ENCODE results near the gene ZNF136.

DNA sequence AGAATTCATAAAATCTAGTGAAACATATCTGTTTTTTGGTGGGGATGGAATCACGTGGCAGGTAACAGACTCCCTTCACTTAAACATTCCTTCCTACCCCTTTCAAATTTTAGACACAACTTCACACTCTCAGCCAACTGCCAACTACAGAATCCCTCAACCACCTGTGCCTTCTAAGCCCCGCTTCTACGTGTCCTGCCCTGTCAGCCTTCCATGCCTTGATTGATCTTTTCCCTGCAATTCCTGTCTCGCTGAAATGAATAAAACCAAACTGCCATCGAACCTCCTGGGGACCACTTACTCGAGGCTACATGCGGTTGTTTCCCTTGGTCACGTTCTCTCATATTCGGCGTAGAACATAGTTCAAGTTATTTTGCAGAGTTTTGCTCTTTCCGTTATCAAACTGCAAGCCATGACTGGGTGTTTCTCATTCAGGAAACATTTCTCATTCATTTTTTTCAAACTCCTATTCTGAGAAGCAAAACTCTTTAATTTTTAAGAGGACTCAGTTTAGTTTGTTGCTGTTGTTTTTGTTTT is 7.5 kb upstream of the ZNF136 start:
- TF ChIP-seq, protein P1, sequence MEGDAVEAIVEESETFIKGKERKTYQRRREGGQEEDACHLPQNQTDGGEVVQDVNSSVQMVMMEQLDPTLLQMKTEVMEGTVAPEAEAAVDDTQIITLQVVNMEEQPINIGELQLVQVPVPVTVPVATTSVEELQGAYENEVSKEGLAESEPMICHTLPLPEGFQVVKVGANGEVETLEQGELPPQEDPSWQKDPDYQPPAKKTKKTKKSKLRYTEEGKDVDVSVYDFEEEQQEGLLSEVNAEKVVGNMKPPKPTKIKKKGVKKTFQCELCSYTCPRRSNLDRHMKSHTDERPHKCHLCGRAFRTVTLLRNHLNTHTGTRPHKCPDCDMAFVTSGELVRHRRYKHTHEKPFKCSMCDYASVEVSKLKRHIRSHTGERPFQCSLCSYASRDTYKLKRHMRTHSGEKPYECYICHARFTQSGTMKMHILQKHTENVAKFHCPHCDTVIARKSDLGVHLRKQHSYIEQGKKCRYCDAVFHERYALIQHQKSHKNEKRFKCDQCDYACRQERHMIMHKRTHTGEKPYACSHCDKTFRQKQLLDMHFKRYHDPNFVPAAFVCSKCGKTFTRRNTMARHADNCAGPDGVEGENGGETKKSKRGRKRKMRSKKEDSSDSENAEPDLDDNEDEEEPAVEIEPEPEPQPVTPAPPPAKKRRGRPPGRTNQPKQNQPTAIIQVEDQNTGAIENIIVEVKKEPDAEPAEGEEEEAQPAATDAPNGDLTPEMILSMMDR (IDR thresholded peaks at IDR 0.05 in 4 of 5, conservative IDR thresholded peaks at IDR 0.05 in 1 of 5) = no peak
- TF ChIP-seq POLR2A (IDR thresholded peaks at IDR 0.05) = no peak
